Measurements from ENCODE around the gene GSTT2B.
"Not testable (repeated sequence)": the region's sequence is repeated elsewhere in the genome, so short reads cannot be mapped to it uniquely, and the experiment has no call there.

The GSTT2B gene

GRCh38 chr22:23909296-23909898 lies 51.6 kb downstream of the GSTT2B start:
- no peaks in the 10 kb centered on the region for H3K36me3 ChIP-seq (ENCODE audit: control insufficient read depth, insufficient read depth, low read length, severe bottlenecking)
- peak overlapping the region; percentile 24 for H3K9ac ChIP-seq (ENCODE audit: low read length)
- no peak for DNase-seq (ENCODE audit: low read depth)
- H3K27me3 ChIP-seq (replicated peaks; ENCODE audit: control insufficient read depth, insufficient read depth, low read length), result no peaks in the 10 kb centered on the region
- H3K4me1 ChIP-seq (ENCODE audit: control insufficient read depth, insufficient read depth, low read length), result peaks cover 18% of the 10 kb centered on the region
- H3K9me3 ChIP-seq (ENCODE audit: control insufficient read depth, low read length), result no peaks in the 10 kb centered on the region
- peak overlapping the region; percentile 66 for H3K4me3 ChIP-seq (ENCODE audit: low read length)

- H3K4me3 ChIP-seq (ENCODE audit: low read length), result peak overlapping the region; percentile 66
- no peak for DNase-seq (ENCODE audit: low read depth)
- H3K9ac ChIP-seq (ENCODE audit: low read length), result peak overlapping the region; percentile 24
- no peaks in the 10 kb centered on the region for H3K9me3 ChIP-seq (ENCODE audit: control insufficient read depth, low read length)
- H3K4me1 ChIP-seq (ENCODE audit: control insufficient read depth, insufficient read depth, low read length), result peaks cover 18% of the 10 kb centered on the region
- H3K36me3 ChIP-seq (ENCODE audit: control insufficient read depth, insufficient read depth, low read length, severe bottlenecking), result no peaks in the 10 kb centered on the region
- H3K27me3 ChIP-seq (replicated peaks; ENCODE audit: control insufficient read depth, insufficient read depth, low read length), result no peaks in the 10 kb centered on the region
Observed at GRCh38 chr22:23908587-23909205, 52.3 kb downstream of the GSTT2B start.

GRCh38 chr22:23907423-23907822 lies 53.6 kb downstream of the GSTT2B start:
- not testable (repeated sequence) for H3K9ac ChIP-seq (ENCODE audit: low read length); H3K9me3 ChIP-seq (ENCODE audit: control insufficient read depth, low read length); DNase-seq (ENCODE audit: low read depth); H3K4me3 ChIP-seq (ENCODE audit: low read length); H3K36me3 ChIP-seq (ENCODE audit: control insufficient read depth, insufficient read depth, low read length, severe bottlenecking); H3K27me3 ChIP-seq (replicated peaks; ENCODE audit: control insufficient read depth, insufficient read depth, low read length)
- H3K4me1 ChIP-seq (ENCODE audit: control insufficient read depth, insufficient read depth, low read length), result peaks cover 12% of the 10 kb centered on the region

All from adipocyte (in vitro differentiated cells).